Esophagus squamous epithelium (tissue), 5 donors: ENCODE data around the gene SLAIN2. TPM values are rescaled to one million over a fixed set of nuclear protein-coding genes. Genes with fewer than 3 reads are reported as not detected.

Source experiments
- DNase-seq: peaks from one replicate; lab custom pipeline; 2025; lab: John Stamatoyannopoulos, UW
- H3K27ac ChIP-seq, 4 donors: fragments of 200-600 bp; sonication (generic); one replicate each; pipeline ENCODE4 v1.5.1; 2016 to 2019; ENCODE audit warnings: mild to moderate bottlenecking in 1 of 4
- H3K27me3 ChIP-seq, 4 donors: fragments of 200-600 bp; sonication (generic); 1 replicate in 3 of 4; 2 replicates in 1 of 4; pipeline versions ENCODE4 v1.5.1 to v1.6.0; 2017 to 2021; ENCODE audit warnings: antibody characterized with exemption in 1 of 4
- H3K36me3 ChIP-seq, 3 donors: fragments of 200-600 bp; sonication (generic); one replicate each; pipeline ENCODE4 v1.5.1; 2016 to 2019
- H3K4me1 ChIP-seq, 3 donors: fragments of 200-600 bp; sonication (generic); one replicate each; pipeline ENCODE4 v1.5.1; 2017 to 2019
- H3K4me3 ChIP-seq, 4 donors: fragments of 200-600 bp; sonication (generic); 1 replicate in 3 of 4; 2 replicates in 1 of 4; pipeline ENCODE4 v1.5.1; 2016 to 2019; ENCODE audit warnings: mild to moderate bottlenecking in 2 of 4, moderate library complexity in 1 of 4
- H3K9me3 ChIP-seq, 3 donors: fragments of 200-600 bp; sonication (generic); one replicate each; pipeline ENCODE4 v1.5.1; 2016 to 2019
- POLR2A ChIP-seq, 4 donors: fragments of 450-650 bp; IDR thresholded peaks; one replicate each; pipeline ENCODE4 v1.6.1; 2017; ENCODE audit warnings: antibody characterized with exemption in 4 of 4, mild to moderate bottlenecking in 4 of 4, moderate library complexity in 3 of 4
- WGBS, 2 donors: methylation state at CpG; one replicate each; pipeline ENCODE4 v1.1.5; 2018; 5-methylcytosine and 5-hydroxymethylcytosine counted together
- intact Hi-C: fragments of 100-400 bp; cut with DNase I; formaldehyde crosslinking; loops from one replicate; pipeline ENCODE4 v1.15.0; 2022
- total RNA-seq, 4 donors: library from RNA; depleted of rRNA; stranded (reverse); fragments of >200 nt; gene quantifications; one replicate each; pipeline ENCODE4 v1.1.0, GENCODE V29; 2016
- TF ChIP-seq, protein P1 (sequence below), 6 experiments: fragments of 450-650 bp in 4 of 6; fragments of 200-600 bp in 2 of 6; sonication (generic) in 2 of 6; IDR thresholded peaks; one replicate each; pipeline ENCODE4 v1.5.1; 2016 to 2019; ENCODE audit warnings: antibody characterized with exemption in 6 of 6, mild to moderate bottlenecking in 4 of 6, moderate library complexity in 4 of 6
- donor health status: DM: yes; HTN: yes; CAD: no.

Gene SLAIN2
- total RNA-seq, 4 donors from 2014 or later, result 30.1 to 88.9 (median 75.4) TPM

GRCh38 chr4:48470137-48470536 is 128.8 kb downstream of the SLAIN2 start:
- TF ChIP-seq POLR2A (IDR thresholded peaks at IDR 0.05), result no peak
- TF ChIP-seq, protein P1, sequence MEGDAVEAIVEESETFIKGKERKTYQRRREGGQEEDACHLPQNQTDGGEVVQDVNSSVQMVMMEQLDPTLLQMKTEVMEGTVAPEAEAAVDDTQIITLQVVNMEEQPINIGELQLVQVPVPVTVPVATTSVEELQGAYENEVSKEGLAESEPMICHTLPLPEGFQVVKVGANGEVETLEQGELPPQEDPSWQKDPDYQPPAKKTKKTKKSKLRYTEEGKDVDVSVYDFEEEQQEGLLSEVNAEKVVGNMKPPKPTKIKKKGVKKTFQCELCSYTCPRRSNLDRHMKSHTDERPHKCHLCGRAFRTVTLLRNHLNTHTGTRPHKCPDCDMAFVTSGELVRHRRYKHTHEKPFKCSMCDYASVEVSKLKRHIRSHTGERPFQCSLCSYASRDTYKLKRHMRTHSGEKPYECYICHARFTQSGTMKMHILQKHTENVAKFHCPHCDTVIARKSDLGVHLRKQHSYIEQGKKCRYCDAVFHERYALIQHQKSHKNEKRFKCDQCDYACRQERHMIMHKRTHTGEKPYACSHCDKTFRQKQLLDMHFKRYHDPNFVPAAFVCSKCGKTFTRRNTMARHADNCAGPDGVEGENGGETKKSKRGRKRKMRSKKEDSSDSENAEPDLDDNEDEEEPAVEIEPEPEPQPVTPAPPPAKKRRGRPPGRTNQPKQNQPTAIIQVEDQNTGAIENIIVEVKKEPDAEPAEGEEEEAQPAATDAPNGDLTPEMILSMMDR (IDR thresholded peaks at IDR 0.05), result no peak
- Histone ChIP-seq H3K27me3 (no peaks in the 10 kb centered on the region), H3K4me1 (no peaks in the 10 kb centered on the region), H3K9me3 (no peaks in the 10 kb centered on the region), H3K4me3 (no peak overlapping the region), H3K36me3 (no peaks in the 10 kb centered on the region), H3K27ac (no peak overlapping the region)
- no peak for DNase-seq
- WGBS, 2 donors, result 77 to 85% methylated on average over 1 of the region's 1 CpG
- intact Hi-C loops, result no loop called here

DNA sequence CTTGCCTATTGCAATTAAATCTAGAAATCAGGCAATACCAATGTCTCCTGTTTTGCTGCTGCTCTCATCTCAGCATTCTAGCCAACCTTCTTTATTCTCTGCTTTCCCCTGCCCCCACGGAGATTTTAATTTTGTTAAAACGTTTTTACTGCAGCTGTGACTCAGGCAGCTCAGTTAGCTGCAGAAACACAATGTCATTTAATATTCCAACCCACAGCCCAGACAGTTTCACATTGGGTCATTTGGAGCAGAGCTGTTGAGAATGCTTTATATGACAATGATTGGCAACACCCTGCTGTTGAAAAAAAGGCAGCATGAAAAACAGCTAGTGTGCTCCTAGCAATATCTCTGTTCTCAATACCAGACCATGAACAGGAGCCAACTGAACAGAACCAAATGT is 129.2 kb downstream of the SLAIN2 start:
- no peaks in the 10 kb centered on the region for H3K27me3 ChIP-seq
- H3K4me3 ChIP-seq, result no peak overlapping the region
- WGBS, 2 donors, result 18 to 34% methylated on average over 2 of the region's 2 CpGs
- H3K36me3 ChIP-seq, result no peaks in the 10 kb centered on the region
- H3K4me1 ChIP-seq, result no peaks in the 10 kb centered on the region
- H3K9me3 ChIP-seq, result no peaks in the 10 kb centered on the region
- DNase-seq, result no peak
- intact Hi-C loops, result no loop called here
- no peak for TF ChIP-seq POLR2A (IDR thresholded peaks at IDR 0.05)
- H3K27ac ChIP-seq, result no peak overlapping the region

- Histone ChIP-seq H3K36me3 (no peaks in the 10 kb centered on the region), H3K27ac (no peak overlapping the region), H3K4me1 (no peaks in the 10 kb centered on the region), H3K4me3 (no peak overlapping the region), H3K9me3 (no peaks in the 10 kb centered on the region), H3K27me3 (no peaks in the 10 kb centered on the region)
- no peak for DNase-seq
- WGBS, 2 donors, result 81 to 84% methylated on average over 1 of the region's 1 CpG
- intact Hi-C loops, result no loop called here
- TF ChIP-seq, protein P1 (IDR thresholded peaks at IDR 0.05), result no peak
- TF ChIP-seq POLR2A (IDR thresholded peaks at IDR 0.05), result no peak
Observed at GRCh38 chr4:48472794-48473193, 131.5 kb downstream of the SLAIN2 start.

DNA sequence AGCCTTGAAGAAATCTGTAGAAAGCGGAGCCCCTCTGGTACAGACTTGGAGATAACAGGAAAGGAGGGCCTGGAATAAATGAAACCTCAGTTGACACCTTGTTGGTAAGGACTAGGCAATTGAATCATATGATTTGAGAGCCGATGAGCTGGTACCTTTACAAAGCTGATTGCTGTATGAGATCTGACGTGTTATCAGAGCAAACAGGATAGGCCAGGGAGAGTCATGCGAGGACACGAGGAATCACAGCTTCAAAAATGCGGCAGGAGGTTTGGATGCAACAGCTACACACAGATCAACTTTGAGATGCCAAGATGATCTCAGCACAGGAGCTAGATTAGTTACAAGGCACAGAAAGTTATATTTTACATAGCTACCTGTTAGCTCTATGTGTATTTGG is 134.4 kb downstream of the SLAIN2 start:
- no peak for DNase-seq
- no peak overlapping the region for H3K4me3 ChIP-seq
- H3K36me3 ChIP-seq, result no peaks in the 10 kb centered on the region
- 91 to 92% methylated on average over 6 of the region's 6 CpGs for WGBS, 2 donors
- no peaks in the 10 kb centered on the region for H3K9me3 ChIP-seq
- TF ChIP-seq POLR2A (IDR thresholded peaks at IDR 0.05), result no peak
- TF ChIP-seq, protein P1 (IDR thresholded peaks at IDR 0.05), result no peak
- intact Hi-C loops, result no loop called here
- H3K4me1 ChIP-seq, result no peaks in the 10 kb centered on the region
- peaks cover 0 to 4% (median 0%) of the 10 kb centered on the region in 4 donors for H3K27me3 ChIP-seq
- no peak overlapping the region for H3K27ac ChIP-seq

Other genes with a start within 250 kb of the SLAIN2 start
- 1 to 10 TPM; 1.7 to 5.2 (median 3.5) TPM for gene TXK, start 207.3 kb upstream of the SLAIN2 start, total RNA-seq
- 1 to 10 TPM; 3.8 to 8.6 (median 7.2) TPM for gene TEC, start 71.7 kb upstream of the SLAIN2 start, total RNA-seq
- under 1 TPM in 1 of 4 donors, not detected in 3; 0.38 TPM for gene SLC10A4, start 141.8 kb downstream of the SLAIN2 start, total RNA-seq
- not detected for gene ZAR1, start 148.7 kb downstream of the SLAIN2 start, total RNA-seq